ENCODE data around the gene CMTM3.

- TF ChIP-seq CTCF (IDR thresholded peaks at IDR 0.05) = no peak
- no peak for TF ChIP-seq POLR2A (IDR thresholded peaks at IDR 0.05)
Observed at GRCh38 chr16:66587881-66588600, 16.5 kb upstream of the CMTM3 start.

Measured in testis (tissue), 2 donors.